Jurkat, Clone E6-1 (cell line): Measurements from ENCODE around the gene ALDH3A1.

Experiments
- DNase-seq: peaks from one replicate; pipeline ENCODE4 v3.0.0-alpha.2; 2011; ENCODE audit warnings: low read depth, low spot score
- H3K4me3 ChIP-seq: 2 replicates; pipeline ENCODE4 v1.5.1; 2011; ENCODE audit warnings: mild to moderate bottlenecking, low read length, control low read depth, moderate library complexity

ALDH3A1 gene

DNA sequence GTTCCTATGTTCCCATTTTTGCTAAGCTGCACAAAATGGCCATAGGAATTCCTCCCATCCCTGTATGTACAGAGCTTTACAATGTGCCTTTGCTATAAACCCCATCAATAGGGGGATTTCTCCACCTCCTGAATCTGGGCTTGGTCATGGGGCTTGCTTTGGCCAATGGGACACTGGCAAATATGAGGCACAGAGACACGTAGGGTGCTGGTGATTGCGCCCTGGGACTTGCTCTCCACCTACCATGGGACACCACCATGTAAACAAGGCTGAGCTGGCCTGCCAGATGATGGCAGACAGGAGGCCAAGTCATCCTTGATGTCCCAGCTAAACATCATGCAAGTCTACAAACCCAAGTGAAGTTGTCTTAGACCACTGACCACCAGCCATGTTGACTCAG is 15.3 kb upstream of the ALDH3A1 start:
- no peak for DNase-seq
- H3K4me3 ChIP-seq, result no peak overlapping the region

DNA sequence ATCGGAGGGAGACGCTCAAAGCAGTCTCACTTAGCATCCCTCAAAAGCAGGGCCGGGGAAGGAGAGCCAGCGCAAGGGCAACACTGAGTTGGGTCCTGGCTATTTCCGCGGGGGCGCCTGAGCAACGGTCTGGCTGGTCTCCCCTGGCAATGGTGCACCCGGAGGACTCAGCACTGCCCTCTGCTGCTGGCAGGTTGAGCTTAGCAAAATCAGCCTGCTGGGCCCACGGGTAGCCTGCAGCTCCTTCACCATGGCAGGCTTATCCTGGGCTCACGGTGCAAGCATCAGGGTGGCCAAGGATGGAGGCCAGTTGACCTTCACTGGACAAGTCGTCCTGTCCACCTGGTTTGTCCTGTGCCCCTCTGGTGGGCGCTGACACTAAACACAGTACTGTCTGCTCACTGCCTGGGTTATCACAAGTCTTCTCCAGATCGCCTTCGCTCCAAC is 14.4 kb upstream of the ALDH3A1 start:
- no peak overlapping the region for H3K4me3 ChIP-seq
- DNase-seq, result peak; percentile 21

DNA sequence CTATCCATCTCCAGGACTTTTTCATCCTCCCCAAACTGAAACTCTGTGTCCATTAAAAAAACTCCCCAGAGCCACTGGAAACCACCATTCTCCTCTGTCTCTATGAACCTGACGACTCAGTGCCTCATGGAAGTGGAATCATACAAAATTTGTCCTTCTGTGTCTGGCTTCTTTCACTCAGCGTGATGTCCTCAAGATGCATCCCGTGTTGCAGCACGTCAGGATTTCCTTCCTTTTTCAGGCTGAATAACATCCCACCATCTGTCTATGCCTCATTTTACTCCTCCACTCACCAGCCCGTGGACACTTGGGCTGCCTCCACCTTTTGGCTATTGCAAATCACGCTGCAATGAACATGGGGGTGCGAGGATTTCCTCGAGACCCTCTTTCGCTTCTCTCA is 12.6 kb upstream of the ALDH3A1 start:
- DNase-seq, result no peak
- no peak overlapping the region for H3K4me3 ChIP-seq

DNA sequence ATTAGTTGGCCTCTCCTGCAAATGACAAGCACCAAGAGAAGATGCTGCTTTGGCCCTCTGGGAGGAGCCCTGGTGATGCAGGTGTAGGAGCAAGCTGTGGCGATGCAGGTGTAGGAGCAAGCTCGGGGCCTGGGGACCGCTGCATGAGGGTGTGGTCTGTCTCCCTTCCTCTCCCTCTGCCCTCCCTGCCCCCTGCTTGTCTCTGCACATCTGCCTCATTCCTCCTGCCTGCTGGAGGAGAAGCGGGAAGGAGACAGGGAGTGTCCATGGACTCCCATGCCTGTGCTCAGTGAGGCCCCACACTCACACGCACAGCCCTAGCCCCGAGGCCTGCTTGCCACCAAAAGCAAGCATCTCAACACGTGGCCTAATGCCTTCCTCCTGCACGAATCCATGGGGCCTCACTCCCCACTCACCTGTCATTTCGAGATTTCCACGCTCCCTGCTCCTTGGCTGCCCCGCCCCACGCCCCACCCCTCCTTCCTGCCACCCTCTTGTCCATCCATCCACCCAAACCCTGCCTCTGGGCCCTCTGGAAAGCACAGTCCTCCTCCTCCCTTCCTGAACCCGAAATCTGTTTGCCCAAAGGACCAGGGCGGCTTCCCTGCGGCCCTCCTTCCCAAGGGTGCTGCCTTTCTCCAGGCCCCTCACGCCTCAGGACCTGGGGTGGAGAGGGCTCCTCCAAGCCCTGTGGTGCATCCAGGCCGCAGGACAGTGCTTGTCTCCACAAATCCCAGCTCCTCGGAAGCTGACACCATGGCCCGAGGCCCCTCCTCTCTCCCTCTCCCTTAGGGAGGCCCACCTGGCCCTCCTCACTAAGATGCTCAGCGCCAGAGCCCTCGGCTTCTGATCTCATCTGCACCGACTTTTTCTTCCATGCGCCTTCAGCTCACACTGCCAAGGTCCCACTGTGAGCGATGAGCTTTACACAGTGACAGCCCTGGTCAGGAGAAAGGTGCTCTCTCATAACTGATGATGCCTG is 11.8 kb upstream of the ALDH3A1 start:
- H3K4me3 ChIP-seq, result no peak overlapping the region
- DNase-seq, result no peak

DNA sequence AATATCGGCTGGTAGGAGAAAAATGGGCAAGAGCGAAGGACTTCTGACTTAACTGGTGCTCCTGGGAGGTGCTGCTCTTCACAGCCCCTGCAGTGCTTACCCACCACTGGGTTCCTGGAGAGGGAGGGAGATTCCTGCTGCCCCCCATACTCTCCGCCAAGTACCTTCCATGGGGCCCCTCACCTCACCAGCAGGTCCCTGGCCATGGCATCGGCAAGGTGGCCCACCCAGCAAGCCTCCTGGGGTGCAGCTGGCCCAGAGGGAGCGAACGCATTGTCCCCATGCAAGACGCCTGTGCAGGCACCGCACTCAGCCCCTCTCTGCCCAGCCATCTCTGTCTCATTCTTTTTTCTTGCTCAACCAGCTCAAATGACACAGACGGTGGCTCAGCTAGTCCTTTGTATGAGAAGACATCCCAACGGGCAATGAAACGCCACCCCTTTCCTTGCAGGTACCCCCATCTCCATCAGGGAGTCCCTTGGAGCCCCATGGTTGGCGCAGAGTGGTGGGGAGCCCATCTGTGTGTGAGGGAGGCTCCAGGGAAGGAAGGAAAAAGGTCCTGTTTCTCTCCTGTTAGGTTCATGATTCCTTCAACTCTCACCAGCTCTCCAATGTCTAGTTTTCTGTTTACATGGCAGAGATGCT is 9.6 kb upstream of the ALDH3A1 start:
- no peak for DNase-seq
- H3K4me3 ChIP-seq, result no peak overlapping the region

DNA sequence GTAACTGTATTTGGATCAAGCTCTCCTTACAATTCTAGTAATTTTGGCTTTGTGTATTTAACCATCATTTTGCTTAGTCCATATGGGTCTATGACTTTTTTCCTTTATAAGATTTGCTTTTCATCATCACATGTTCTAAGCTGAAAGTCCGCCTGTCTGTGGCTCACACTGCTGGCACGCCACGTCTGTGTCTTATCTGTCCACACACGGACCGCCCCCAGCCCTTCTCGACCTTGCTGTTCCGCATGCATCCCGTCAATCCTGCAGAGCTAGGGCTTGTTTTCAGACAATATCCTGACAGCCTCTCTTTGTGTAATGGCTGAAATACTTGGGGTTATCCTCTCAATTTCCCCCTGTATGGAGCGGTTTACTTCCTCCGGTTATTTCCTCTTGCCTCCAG is 8.4 kb upstream of the ALDH3A1 start:
- H3K4me3 ChIP-seq, result no peak overlapping the region

DNA sequence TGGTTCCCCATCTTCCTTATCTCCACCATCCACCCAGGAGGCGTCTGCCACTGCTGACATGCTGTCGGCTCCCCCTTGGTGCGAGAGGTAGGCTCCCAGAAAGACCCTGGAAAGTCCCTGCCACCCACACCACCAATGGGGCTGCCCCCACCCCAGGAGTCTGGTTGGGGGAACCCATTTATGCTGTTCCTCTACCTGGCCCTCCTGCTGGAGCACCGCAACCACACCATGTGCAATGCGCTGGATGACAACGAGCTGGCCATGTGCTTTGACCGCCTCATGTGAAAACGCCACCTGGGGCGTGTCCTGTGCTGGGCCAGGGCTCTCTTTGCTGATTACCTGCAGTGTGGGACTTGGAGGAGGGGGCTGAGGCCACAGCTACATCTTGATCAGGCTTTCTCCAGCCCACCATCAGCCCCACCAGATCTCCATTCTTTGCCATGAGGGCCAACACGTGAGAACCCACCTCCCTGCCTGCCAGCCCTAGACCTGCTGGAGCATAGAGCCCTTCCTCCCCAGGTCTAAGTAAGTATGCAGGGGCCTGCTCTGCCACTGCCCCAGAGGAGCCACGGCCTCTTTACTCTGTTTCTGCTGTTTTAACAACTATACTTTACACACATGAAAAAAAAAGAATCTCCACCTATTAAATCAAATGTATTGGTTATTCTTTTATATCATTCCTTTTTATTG is 7.9 kb upstream of the ALDH3A1 start:
- H3K4me3 ChIP-seq, result no peak overlapping the region
- no peak for DNase-seq

More for the DNA sequence above, 8.4 kb upstream of the ALDH3A1 start:
- no peak for DNase-seq

DNA sequence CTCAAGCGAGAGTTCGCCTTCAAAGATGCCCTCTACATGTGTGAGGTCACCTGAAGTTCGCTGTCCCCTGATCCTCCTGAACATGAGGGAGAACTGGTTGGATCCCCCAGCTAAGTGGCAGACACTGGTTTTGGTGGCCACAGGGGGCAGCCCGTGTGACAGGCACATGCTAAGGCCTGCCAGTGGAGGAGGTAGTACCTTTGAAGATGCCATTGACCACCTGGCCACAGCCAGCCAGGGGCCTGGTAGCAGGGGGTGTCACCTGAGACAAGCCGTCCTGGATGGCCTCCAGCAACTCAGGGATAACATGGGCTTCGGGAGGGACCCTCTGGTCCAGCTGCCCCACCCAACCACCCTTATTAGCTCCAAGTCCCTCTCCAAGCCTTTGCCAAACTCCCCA is 7.3 kb upstream of the ALDH3A1 start:
- DNase-seq, result no peak

DNA sequence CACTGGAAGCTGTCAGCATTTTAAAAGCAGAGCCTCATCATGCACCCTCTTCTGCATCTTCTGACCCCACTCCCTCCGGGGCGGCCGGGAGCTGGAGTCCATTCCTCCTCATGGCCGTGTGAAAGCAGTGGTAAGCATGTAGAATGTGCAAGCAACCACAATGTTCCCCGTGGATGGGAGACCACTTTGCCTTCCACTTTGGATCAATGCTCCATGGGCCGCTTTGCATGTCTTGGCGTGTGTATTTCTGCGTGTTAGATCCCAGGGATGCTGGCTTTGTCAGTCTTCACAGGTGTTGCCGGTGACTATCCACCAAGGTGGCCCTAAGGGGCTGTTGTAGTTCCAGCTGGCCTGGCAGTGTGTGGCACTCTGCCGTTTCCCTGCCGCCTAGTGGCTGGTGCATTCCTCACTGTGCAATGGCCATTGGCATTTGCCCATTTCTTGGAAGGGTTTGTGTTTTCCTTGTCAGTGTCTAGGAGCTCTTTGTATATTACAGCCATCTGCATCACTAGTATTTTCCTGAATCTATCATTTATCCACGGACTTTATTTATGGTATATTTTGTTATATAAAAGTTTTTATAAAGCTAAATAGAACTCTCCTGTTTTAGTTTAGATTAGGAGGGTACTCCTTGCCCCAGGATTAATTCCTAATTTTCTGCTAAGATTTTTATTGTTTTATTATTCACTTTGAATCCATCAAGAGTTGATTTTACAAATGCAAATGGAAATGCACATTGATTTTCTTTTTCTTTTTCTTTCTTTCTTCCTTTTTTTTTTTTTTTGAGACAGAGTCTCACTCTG is 5.8 kb upstream of the ALDH3A1 start:
- H3K4me3 ChIP-seq, result no peak overlapping the region
- DNase-seq, result no peak

More for the DNA sequence above, 7.3 kb upstream of the ALDH3A1 start:
- H3K4me3 ChIP-seq, result no peak overlapping the region

DNA sequence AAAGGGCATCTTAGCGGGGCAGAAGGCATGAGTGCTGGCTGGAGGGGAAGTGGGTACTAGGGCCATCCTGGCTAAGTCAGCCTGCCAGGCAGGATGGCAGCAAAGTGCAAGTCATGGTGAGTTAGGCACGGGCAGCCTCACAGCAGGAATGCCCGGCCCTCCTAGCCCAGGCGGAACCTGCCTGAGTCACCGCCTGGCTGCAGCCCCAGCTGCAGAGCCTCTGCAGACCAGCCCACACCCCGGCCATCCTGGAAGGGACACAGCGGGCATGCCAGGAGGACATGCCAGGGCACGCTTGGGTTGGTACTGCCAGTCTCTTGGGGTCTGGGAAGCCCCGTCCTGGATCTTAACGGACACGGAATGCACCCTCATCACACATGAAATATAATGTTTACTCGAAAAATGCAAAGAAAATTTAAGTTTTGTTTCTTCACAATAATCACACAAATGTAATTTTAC is 5.0 kb upstream of the ALDH3A1 start:
- no peak for DNase-seq
- H3K4me3 ChIP-seq, result no peak overlapping the region

DNA sequence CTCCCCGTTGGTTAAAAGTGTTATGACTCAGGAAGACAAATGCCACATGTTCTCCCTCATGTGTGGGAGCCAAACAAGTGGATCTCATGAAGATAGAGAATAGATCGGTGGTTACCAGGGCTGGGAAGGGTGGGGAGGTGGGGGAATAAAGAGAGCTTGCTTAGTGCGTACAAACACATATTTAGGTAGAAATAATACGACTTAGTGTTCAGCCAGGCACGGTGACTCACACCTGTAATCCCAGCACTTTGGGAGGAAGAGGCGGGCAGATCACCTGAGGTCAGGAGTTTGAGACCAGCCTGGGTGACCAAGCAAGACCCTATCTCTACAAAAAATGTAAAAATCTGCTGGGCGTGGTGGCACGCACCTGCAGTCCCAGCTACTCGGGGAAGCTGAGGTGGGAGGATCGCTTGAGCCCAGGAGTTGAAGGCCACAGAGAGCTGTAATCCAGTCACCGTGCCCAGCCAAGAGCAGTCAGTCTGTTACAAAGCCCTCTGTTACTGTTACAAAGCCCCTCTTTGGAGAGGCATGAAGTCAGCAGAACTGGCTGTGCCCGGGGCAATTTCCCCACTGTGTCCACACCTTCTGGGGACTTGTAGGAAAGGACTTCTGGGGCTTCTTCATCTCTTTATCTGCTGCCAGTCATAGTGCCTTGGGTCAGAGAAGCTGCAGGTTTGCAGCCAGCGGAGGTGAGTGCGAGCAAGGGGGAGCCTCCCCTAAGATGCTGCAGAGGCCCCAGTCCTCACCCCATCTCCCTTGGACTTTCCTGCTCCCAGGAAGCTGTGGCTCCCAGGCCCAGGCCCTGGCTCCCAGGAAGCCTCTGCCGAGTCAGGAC is 4.3 kb upstream of the ALDH3A1 start:
- no peak overlapping the region for H3K4me3 ChIP-seq
- no peak for DNase-seq

DNA sequence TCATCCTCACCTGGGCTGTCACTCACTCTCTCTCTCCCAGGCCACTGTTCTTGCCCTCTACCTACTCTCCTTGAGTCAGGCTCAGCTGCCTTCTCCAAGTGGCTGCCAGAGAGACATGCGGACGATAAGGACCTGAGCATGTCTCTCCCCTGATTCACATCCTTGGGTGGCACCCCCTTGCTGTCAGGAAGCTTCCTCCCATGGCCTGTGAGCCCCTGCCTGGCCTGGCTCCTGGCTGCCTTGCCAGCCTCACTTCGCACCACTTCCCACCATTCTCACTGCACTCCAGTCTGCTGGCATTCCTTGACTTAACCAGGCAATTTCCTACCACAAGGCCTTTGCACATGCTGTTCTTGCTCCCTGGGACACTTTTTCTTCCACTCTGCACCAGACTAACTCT is 2.7 kb upstream of the ALDH3A1 start:
- no peak for DNase-seq
- no peak overlapping the region for H3K4me3 ChIP-seq

DNA sequence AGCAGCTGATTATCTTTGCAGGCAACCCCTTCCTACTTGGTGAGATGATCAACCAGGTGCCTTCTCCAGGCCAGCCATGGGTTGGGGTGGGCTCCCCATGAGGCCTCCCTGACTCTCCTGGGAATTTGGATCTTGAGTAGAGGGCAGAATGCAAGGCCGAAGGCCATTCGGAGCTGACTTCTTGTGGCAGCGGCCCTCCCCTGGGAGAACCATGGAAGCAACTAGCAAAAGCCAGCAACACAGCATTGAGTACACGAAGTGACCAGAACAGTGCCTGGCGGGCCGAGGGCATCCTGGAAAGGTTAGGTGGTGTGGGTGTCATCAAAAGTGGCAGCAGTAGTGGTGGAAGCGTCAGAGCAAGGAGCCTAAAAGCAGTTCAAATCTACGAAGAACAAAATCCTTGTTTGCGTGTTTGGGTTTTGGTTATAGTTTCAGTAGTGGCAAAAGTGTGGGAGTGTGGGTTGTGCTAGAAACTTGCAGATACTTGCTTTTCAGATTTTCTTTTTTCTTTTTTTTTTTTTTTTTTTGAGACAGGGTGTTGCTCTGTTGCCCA is 2.0 kb upstream of the ALDH3A1 start:
- no peak for DNase-seq
- H3K4me3 ChIP-seq, result no peak overlapping the region

DNA sequence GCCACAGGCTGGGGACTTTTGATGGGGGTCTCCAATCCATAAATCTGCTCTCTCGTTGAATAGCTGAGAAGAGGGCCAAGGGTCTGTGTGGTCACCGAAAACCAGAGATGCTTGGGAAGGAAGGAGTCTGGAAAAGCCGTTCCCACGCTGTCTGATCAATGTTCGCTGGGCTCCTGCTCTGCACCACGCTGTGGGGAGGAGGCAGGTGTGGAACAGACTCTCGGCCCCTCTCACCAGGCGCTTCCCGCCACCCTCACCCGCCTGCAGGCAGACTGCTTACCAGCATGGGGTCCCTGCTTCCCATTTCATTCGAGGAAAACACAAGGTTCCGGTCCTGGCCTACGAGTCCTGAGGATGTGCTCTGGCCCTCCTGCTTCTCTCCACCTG is 702 bp upstream of the ALDH3A1 start:
- no peak for DNase-seq
- no peak overlapping the region for H3K4me3 ChIP-seq

DNA sequence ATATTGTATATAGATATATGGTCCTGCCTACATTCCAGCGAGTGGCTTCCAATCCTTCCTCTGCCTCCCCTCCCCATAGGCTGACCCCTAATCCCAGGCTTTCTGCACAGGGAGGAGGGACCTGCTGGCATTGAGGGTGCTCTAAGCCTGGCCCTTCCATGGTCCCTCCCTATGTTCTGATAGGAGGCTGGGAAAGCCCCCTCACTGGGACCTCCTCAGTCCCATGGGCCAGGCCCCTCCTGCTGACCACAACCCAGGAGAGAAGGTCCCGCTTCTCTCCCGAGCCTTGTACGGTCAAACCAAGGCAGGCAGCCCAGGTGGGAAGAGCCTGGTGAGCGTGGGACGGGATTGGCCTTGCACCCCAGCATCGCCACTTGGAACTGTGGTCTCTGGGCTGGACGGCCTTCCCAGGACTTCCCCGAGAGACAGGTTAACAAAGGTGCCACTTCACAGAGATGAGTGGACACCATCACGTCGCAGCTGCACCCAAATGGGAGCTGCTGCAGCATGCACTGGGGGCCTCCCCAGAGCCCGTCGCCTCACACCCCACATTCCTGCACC is 859 bp downstream of the ALDH3A1 start:
- no peak overlapping the region for H3K4me3 ChIP-seq
- DNase-seq, result no peak

DNA sequence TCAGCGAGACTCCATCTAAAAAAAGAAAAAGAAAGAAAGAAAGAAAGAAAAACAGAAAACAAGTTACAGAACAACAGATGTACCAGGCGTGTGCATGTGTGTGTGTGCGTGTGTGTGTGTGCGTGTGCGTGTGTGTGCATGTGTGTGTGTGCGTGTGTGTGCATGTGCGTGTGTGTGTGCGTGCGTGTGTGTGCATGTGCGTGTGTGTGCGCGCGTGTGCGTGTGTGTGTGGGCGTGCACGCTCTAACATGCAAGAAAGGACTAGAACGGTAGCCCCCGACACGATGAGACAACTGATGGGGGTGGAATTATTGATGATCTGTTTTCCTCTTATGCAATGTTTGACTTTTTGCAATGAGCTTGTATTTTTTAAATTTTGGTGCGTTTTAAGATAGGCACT is 1.6 kb downstream of the ALDH3A1 start:
- H3K4me3 ChIP-seq, result no peak overlapping the region
- no peak for DNase-seq

DNA sequence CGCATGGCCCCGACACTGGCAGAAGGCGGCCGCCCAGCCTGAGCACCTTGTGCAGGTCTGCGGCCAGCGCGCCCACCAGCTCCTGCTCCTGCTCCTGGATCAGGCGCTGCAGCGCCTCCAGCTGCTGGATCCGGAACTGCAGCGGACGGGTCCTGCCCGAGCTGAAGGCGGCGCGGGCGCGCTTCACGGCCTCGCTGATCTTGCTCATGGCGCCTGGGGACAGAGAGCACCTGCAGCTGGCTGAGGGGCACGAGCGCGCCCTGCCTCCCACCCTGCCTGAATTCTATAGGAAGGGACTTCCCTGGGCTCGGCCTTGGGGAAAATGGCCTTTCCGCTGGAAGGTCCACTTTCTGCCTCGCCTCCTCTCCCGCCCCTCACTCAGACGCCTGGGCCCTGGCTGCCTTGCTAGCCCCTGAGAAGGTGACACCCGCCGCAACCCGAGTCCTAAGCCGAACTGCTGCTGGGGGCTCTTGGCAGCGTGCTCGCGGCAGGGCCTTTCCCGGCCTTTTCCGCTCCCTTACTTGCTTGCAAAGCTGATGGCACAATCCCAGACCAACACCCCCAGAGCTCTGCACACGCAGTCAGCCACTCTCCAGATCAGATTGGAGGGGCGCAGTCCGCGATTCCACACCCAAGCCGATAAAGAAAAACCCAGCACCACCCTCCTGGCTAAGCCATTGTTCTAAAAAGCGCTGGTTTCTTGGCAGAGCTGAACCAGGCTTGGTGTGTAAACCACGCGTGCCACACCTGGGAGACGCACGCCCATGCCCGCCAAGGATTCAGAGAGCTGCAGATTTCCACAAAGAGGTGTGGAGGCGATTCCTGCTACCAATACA is 3.0 kb downstream of the ALDH3A1 start:
- H3K4me3 ChIP-seq, result no peak overlapping the region
- no peak for DNase-seq
